B cell (primary cell): ENCODE data around the gene STMN3. TPM values are rescaled to one million over a fixed set of nuclear protein-coding genes. Genes with fewer than 3 reads are reported as not detected.

ENCODE experiments used
- ATAC-seq: fragments of 200-7000 bp; cut with Tn5 transposase; one replicate; pipeline ENCODE4 v1.10.0; 2021; ENCODE audit warnings: low read depth, mild to moderate bottlenecking, moderate number of reproducible peaks, moderate library complexity
- CTCF ChIA-PET: fragments of 350-600 bp; sonication (Branson Sonifier 250); formaldehyde crosslinking; loops from one replicate; lab custom pipeline; 2021; ENCODE audit warnings: antibody characterized with exemption, inconsistent platforms; lab: Charles Lee
- POLR2A ChIA-PET: fragments of 350-600 bp; sonication (Branson Sonifier 250); formaldehyde crosslinking; loops from one replicate; lab custom pipeline; 2021; ENCODE audit warnings: antibody characterized with exemption; lab: Charles Lee
- DNase-seq: peaks from one replicate; pipeline ENCODE4 v3.0.0; 2013
- H2AFZ ChIP-seq: 2 replicates; pipeline ENCODE4 v1.6.1; 2012; ENCODE audit warnings: mild to moderate bottlenecking, low read depth, low read length; ENCODE audit not compliant: insufficient read depth, poor library complexity, severe bottlenecking
- H3K27ac ChIP-seq, 2 donors: 1 replicate in 1 of 2; 2 replicates in 1 of 2; pipeline ENCODE4 v1.5.1; 2012 to 2013; ENCODE audit warnings: low read length in 2 of 2, mild to moderate bottlenecking in 2 of 2, moderate library complexity in 1 of 2
- H3K27me3 ChIP-seq, 4 experiments: fragments of 200-600 bp in 1 of 4; sonication (generic) in 1 of 4; replicated peaks in 1 of 4; 1 replicate in 2 of 4; 2 replicates in 2 of 4; pipeline versions ENCODE4 v1.6.1 to v1.7.0; 2013 to 2016; ENCODE audit warnings: low read length in 3 of 4, mild to moderate bottlenecking in 2 of 4, mixed read lengths in 1 of 4, moderate library complexity in 1 of 4; ENCODE audit not compliant: insufficient read depth in 4 of 4, control insufficient read depth in 3 of 4; ENCODE audit errors: control extremely low read depth in 1 of 4
- H3K36me3 ChIP-seq, 2 experiments: replicated peaks in 1 of 2; 1 replicate in 1 of 2; 2 replicates in 1 of 2; pipeline versions ENCODE4 v1.6.1 to v1.7.1; 2013; ENCODE audit warnings: low read length in 1 of 2; ENCODE audit not compliant: insufficient read depth in 2 of 2, control insufficient read depth in 1 of 2; ENCODE audit errors: control extremely low read depth in 1 of 2, extremely low read depth in 1 of 2
- H3K4me1 ChIP-seq, 2 donors: fragments of 200-600 bp in 1 of 2; sonication (generic) in 1 of 2; 1 replicate in 1 of 2; 2 replicates in 1 of 2; pipeline versions ENCODE4 v1.5.1 to v1.6.1; 2013 to 2017; ENCODE audit warnings: low read length in 2 of 2; ENCODE audit not compliant: control insufficient read depth in 2 of 2, insufficient read depth in 2 of 2
- H3K4me2 ChIP-seq: replicated peaks from 2 replicates; pipeline ENCODE3; 2012; ENCODE audit warnings: mild to moderate bottlenecking, low read depth, low read length; ENCODE audit not compliant: poor library complexity, severe bottlenecking
- H3K4me3 ChIP-seq, 5 experiments: fragments of 200-600 bp in 1 of 5; sonication (generic) in 1 of 5; 1 replicate in 3 of 5; 2 replicates in 2 of 5; pipeline versions ENCODE4 v1.5.1 to v1.7.0; 2011 to 2016; ENCODE audit warnings: low read length in 4 of 5, mild to moderate bottlenecking in 4 of 5, low read depth in 2 of 5, control low read depth in 1 of 5, moderate library complexity in 1 of 5; ENCODE audit not compliant: insufficient read depth in 1 of 5; ENCODE audit errors: control extremely low read depth in 1 of 5, extremely low read depth in 1 of 5
- H3K79me2 ChIP-seq: fragments of 200-600 bp; sonication (generic); one replicate; pipeline ENCODE4 v1.6.0; 2016; ENCODE audit warnings: low read length; ENCODE audit not compliant: control insufficient read depth, insufficient read depth
- H3K9ac ChIP-seq: fragments of 200-600 bp; sonication (generic); 2 replicates; pipeline ENCODE4 v1.6.1; 2017; ENCODE audit warnings: mild to moderate bottlenecking, low read length, moderate library complexity
- H3K9me3 ChIP-seq, 3 donors: one replicate each; pipeline versions ENCODE4 v1.6.1 to v1.7.1; 2013; ENCODE audit warnings: low read length in 2 of 3; ENCODE audit not compliant: control insufficient read depth in 2 of 3, insufficient read depth in 1 of 3; ENCODE audit errors: control extremely low read depth in 1 of 3
- H4K20me1 ChIP-seq: 2 replicates; pipeline ENCODE4 v1.6.0; 2012; ENCODE audit warnings: mild to moderate bottlenecking, low read length; ENCODE audit not compliant: insufficient read depth, control insufficient read depth, poor library complexity, severe bottlenecking
- H3K27ac Mint-ChIP-seq: one replicate; pipeline ENCODE4 v1.8.0; 2021; ENCODE audit warnings: mixed read lengths
- H3K27me3 Mint-ChIP-seq: one replicate; pipeline ENCODE4 v1.8.0; 2021; ENCODE audit warnings: mixed read lengths
- H3K4me1 Mint-ChIP-seq: one replicate; pipeline ENCODE4 v1.8.0; 2021; ENCODE audit warnings: mixed read lengths
- H3K4me3 Mint-ChIP-seq: one replicate; pipeline ENCODE4 v1.8.0; 2021; ENCODE audit warnings: mixed read lengths
- H3K9me3 Mint-ChIP-seq: one replicate; pipeline ENCODE4 v1.8.0; 2022; ENCODE audit warnings: mixed read lengths; ENCODE audit not compliant: insufficient read depth
- EZH2 ChIP-seq: IDR thresholded peaks from 2 replicates; pipeline ENCODE4 v1.6.1; 2012; ENCODE audit warnings: borderline replicate concordance, low read depth, mild to moderate bottlenecking, moderate library complexity, low read length; ENCODE audit not compliant: insufficient read depth, poor library complexity, severe bottlenecking
- WGBS: methylation state at CpG from one replicate; pipeline ENCODE4 v1.1.5; 2013; ENCODE audit warnings: missing lambda C conversion rate; ENCODE audit not compliant: insufficient coverage; 5-methylcytosine and 5-hydroxymethylcytosine counted together
- intact Hi-C: fragments of 100-400 bp; cut with micrococcal nuclease; formaldehyde crosslinking; loops from one replicate; pipeline ENCODE4 v1.10.0; 2022
- polyA plus RNA-seq: library from polyadenylated mRNA; depleted of rRNA; stranded (reverse); fragments of >200 nt; gene quantifications from 2 replicates; pipeline ENCODE4 v1.2.3, GENCODE V29; 2012
- total RNA-seq, 2 donors: library from RNA; stranded (reverse); fragments of 120-200 nt in 1 of 2; gene quantifications; 1 replicate in 1 of 2; 2 replicates in 1 of 2; pipeline versions ENCODE4 v1.2.3 to v1.2.4, GENCODE V29; 2013 to 2022
- TF ChIP-seq, protein P1 (sequence below): fragments of 200-600 bp; IDR thresholded peaks from one replicate; pipeline ENCODE4 v1.8.0; 2022; ENCODE audit warnings: antibody characterized with exemption, mild to moderate bottlenecking

The STMN3 gene
- total and polyA plus RNA-seq, 2 donors (not counting 1 experiment from before 2014, with no cell fraction given) = 35.0 to 59.4 TPM

DNA sequence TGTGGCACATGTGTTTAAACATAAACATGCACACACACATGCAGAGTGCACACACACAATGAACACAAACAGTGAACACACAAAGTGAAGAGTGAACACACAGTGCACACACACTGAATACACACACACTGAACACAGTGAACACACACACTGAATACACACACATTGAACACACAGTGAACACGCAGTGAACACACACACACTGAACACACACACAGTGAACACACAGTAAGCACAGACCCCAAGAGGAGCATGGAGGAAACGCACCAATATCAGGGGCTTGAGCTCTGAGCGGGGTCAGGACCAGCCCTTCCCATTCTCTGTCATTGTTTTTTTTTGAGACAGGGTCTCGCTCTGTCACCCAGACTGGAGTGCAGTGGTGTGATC lies 62.1 kb downstream of the STMN3 start:
- Histone ChIP-seq H3K4me3 (no peak overlapping the region), H3K4me1 (peaks cover 3 to 8% of the 10 kb centered on the region in 2 donors), H4K20me1 (no peaks in the 10 kb centered on the region), H3K9me3 (no peaks in the 10 kb centered on the region), H3K27me3 (no peaks in the 10 kb centered on the region), H3K9ac (no peak overlapping the region), H3K36me3 (peaks cover 0 to 56% of the 10 kb centered on the region in 2 experiments), H3K27ac (no peak overlapping the region), H3K4me2 (no peak overlapping the region), H3K79me2 (peaks cover 6% of the 10 kb centered on the region), H2AFZ (no peak overlapping the region)
- Mint-ChIP-seq H3K27ac (no peak overlapping the region), H3K9me3 (no peaks in the 10 kb centered on the region), H3K4me1 (peaks cover 2% of the 10 kb centered on the region), H3K4me3 (no peak overlapping the region), H3K27me3 (no peaks in the 10 kb centered on the region)
- intact Hi-C loops = no loop called here
- no peak for DNase-seq
- CTCF ChIA-PET = interaction anchor here (1.0 kb wide), 1 partner anchor 9 kb away, joined by 3 read pairs; no protein-coding TSS in a partner anchor
- POLR2A ChIA-PET = no interaction called here
- ATAC-seq = no peak
- TF ChIP-seq EZH2 = no peak
- TF ChIP-seq, protein P1, sequence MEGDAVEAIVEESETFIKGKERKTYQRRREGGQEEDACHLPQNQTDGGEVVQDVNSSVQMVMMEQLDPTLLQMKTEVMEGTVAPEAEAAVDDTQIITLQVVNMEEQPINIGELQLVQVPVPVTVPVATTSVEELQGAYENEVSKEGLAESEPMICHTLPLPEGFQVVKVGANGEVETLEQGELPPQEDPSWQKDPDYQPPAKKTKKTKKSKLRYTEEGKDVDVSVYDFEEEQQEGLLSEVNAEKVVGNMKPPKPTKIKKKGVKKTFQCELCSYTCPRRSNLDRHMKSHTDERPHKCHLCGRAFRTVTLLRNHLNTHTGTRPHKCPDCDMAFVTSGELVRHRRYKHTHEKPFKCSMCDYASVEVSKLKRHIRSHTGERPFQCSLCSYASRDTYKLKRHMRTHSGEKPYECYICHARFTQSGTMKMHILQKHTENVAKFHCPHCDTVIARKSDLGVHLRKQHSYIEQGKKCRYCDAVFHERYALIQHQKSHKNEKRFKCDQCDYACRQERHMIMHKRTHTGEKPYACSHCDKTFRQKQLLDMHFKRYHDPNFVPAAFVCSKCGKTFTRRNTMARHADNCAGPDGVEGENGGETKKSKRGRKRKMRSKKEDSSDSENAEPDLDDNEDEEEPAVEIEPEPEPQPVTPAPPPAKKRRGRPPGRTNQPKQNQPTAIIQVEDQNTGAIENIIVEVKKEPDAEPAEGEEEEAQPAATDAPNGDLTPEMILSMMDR = no peak
- 100% methylated on average over 3 of the region's 4 CpGs for WGBS

DNA sequence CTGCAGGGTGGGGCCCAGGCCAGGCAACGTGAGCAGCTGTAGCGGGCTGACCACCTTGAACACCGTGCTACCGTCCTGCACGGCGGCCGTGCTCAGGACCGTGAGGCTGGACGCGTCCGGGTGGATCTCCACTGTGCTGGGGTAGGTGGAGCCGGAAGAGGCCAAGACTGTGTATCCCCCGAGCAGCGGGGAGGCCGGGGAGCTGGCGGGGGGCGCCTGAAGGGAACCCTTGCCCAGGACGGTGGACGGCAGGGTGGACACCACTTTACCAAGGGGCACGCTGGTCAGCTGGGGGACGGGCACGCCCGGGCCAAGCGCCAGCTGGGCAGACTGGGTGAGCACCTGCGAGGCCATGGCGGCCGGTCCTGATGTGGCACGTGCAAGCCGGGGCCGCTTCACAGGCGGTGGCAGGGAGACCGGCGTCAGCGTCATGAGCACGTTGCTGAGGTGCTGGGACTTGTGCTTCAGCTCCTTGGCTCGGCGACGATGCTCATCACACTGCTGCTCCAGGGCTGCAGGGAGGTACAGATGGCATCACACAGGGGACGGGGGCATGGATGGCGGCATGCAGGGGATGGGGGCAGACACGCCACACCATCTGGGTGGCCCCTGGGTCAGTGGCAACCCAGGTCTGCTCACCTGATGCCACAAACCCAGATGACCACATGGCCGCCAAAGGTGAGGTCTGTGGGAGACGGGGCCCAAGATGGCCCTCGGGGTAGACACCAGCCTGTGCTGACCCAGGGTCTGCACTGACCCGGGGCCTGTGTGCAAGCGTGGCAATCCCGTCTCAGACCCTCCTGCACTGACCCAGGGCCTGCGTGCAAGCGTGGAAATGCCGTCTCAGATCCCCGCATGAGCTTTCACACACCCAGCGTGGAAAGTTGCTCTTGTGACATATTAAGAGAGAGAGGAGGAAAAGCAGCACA lies 62.7 kb downstream of the STMN3 start:
- POLR2A ChIA-PET = interaction anchor here (0.8 kb wide), 1 partner anchor 27 kb away, joined by 3 read pairs; no protein-coding TSS in a partner anchor
- Mint-ChIP-seq H3K4me3 (no peak overlapping the region), H3K27me3 (no peaks in the 10 kb centered on the region), H3K9me3 (no peaks in the 10 kb centered on the region), H3K4me1 (peaks cover 2% of the 10 kb centered on the region), H3K27ac (no peak overlapping the region)
- Histone ChIP-seq H3K9me3 (no peaks in the 10 kb centered on the region), H3K27ac (no peak overlapping the region), H3K4me1 (peaks cover 3 to 8% of the 10 kb centered on the region in 2 donors), H2AFZ (no peak overlapping the region), H4K20me1 (no peaks in the 10 kb centered on the region), H3K36me3 (peaks cover 0 to 50% of the 10 kb centered on the region in 2 experiments), H3K4me2 (no peak overlapping the region), H3K79me2 (peaks cover 6% of the 10 kb centered on the region), H3K27me3 (no peaks in the 10 kb centered on the region), H3K9ac (no peak overlapping the region), H3K4me3 (no peak overlapping the region)
- no peak for DNase-seq
- WGBS = 97% methylated on average over 50 of the region's 52 CpGs
- intact Hi-C loops = no loop called here
- CTCF ChIA-PET = no interaction called here
- no peak for ATAC-seq
- TF ChIP-seq, protein P1 = no peak
- TF ChIP-seq EZH2 = no peak
